ENCODE results near the gene DAND5.
A peak's percentile ranks its signal among the peaks of the same experiment; 100 is the strongest.

DAND5 gene

DNA sequence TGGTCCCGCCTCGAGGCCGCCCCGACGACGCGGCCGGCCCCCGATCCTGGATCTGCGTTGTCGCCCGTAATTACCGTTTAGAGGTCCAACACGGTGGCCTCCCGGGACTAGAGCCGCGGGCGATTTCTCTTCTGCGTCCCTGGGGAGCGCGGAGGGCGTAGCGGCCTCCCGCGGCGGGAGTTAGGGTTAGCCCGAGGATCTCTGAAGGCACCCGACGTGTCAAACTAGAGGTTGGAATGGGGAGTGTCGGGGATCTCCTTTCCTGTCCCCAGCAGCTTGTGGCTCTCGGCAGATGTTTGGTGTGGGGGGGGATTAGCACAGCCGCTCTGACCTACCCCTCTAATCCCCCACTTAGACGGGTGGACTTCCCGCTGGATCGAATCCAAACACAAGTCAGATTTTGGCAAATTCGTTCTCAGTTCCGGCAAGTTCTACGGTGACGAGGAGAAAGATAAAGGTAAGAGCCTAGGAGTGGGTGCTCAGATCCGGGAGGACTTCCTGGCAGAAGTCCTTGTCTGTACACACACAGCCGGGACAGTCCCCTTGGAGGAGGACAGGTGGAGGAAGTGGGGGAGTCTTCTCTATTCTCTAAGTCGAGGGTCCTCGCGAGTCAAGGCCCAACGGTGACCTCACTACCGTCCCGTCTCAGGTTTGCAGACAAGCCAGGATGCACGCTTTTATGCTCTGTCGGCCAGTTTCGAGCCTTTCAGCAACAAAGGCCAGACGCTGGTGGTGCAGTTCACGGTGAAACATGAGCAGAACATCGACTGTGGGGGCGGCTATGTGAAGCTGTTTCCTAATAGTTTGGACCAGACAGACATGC, 30.4 kb upstream of the DAND5 start:
- peak; percentile 63 for DNase-seq (ENCODE audit: low read depth)
- peak overlapping the region; percentile 76 for H3K4me3 ChIP-seq (ENCODE audit: low read depth, low read length)
- TF ChIP-seq, protein P1, sequence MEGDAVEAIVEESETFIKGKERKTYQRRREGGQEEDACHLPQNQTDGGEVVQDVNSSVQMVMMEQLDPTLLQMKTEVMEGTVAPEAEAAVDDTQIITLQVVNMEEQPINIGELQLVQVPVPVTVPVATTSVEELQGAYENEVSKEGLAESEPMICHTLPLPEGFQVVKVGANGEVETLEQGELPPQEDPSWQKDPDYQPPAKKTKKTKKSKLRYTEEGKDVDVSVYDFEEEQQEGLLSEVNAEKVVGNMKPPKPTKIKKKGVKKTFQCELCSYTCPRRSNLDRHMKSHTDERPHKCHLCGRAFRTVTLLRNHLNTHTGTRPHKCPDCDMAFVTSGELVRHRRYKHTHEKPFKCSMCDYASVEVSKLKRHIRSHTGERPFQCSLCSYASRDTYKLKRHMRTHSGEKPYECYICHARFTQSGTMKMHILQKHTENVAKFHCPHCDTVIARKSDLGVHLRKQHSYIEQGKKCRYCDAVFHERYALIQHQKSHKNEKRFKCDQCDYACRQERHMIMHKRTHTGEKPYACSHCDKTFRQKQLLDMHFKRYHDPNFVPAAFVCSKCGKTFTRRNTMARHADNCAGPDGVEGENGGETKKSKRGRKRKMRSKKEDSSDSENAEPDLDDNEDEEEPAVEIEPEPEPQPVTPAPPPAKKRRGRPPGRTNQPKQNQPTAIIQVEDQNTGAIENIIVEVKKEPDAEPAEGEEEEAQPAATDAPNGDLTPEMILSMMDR (IDR thresholded peaks at IDR 0.05; ENCODE audit: insufficient read depth, low read depth, low read length, missing control alignments): peak; percentile 0

- TF ChIP-seq, protein P1 (IDR thresholded peaks at IDR 0.05; ENCODE audit: insufficient read depth, low read depth, low read length, missing control alignments): no peak
- H3K4me3 ChIP-seq (ENCODE audit: low read depth, low read length): peak overlapping the region; percentile 76
- DNase-seq (ENCODE audit: low read depth): no peak
These were observed 29.4 kb upstream of the DAND5 start for GRCh38 chr19:12939975-12940423.

DNA sequence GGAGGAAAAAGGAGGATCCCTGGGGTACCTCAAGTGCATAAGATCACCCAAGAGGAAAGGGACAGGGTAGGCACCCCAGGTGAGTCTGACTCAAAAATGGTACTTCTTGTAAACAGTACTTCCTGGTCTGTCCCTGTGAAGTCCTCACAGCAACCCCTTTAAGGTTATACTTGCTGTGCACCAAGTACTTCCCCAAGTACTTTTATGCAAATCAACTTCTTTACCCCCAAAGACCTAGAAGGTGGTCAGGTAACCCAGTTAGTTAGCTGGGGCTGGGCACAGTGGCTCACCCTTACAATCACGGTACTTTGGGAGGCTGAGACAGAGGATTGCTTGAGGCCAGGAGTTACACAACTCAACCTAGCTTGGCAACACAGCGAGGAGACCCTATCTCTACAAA, 28.5 kb upstream of the DAND5 start:
- H3K4me3 ChIP-seq (ENCODE audit: low read depth, low read length): peak overlapping the region; percentile 76
- DNase-seq (ENCODE audit: low read depth): no peak
- TF ChIP-seq, protein P1 (IDR thresholded peaks at IDR 0.05; ENCODE audit: insufficient read depth, low read depth, low read length, missing control alignments): no peak

DNA sequence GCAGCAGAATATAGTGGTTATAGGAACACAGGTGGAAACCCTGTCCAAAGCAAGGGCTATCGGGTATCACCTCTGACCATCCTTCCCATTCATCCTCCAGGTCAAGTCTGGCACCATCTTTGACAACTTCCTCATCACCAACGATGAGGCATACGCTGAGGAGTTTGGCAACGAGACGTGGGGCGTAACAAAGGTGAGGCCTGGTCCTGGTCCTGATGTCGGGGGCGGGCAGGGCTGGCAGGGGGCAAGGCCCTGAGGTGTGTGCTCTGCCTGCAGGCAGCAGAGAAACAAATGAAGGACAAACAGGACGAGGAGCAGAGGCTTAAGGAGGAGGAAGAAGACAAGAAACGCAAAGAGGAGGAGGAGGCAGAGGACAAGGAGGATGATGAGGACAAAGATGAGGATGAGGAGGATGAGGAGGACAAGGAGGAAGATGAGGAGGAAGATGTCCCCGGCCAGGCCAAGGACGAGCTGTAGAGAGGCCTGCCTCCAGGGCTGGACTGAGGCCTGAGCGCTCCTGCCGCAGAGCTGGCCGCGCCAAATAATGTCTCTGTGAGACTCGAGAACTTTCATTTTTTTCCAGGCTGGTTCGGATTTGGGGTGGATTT, 25.8 kb upstream of the DAND5 start:
- TF ChIP-seq, protein P1 (IDR thresholded peaks at IDR 0.05; ENCODE audit: insufficient read depth, low read depth, low read length, missing control alignments): no peak
- H3K4me3 ChIP-seq (ENCODE audit: low read depth, low read length): no peak overlapping the region
- DNase-seq (ENCODE audit: low read depth): no peak

- peak overlapping the region; percentile 38; the same call in 1 of the 2 replicates for H3K4me3 ChIP-seq (ENCODE audit: low read depth, low read length)
- TF ChIP-seq, protein P1 (IDR thresholded peaks at IDR 0.05; ENCODE audit: insufficient read depth, low read depth, low read length, missing control alignments): no peak
- no peak for DNase-seq (ENCODE audit: low read depth)
These were observed 25.2 kb upstream of the DAND5 start for GRCh38 chr19:12944104-12944674.

DNA sequence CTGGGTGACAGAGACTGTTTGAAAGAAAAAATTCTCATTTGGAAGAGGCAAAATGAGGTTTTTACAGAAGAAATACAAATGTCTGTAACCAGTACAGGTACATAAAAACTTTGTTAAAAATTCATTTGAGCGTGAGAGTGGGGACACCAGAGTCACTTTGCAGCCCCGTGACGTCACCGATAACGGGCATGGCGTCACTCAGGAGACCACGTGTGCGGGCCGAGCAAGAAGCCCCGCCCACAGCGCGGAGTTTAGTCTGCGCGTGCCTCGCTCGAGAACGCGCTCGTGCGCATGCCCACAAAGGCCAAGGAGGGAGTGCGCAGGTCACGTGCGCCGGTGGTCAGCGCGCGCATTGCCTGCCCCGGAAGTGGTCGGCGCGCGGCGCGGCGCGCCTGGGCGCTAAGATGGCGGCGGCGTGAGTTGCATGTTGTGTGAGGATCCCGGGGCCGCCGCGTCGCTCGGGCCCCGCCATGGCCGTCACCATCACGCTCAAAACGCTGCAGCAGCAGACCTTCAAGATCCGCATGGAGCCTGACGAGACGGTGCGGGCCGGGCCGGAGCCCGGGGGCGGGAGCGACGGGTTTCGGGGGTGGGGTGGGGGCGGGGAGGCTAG, 23.8 kb upstream of the DAND5 start, which contains the start of gene RAD23A:
RAD23A (plus strand) TSS at position 384 of the 613 bp plus-strand sequence; CDS start at position 471, 87 bp downstream.
- H3K4me3 ChIP-seq (ENCODE audit: low read depth, low read length): peak within 1 kb of the TSS; percentile 86
- peak; percentile 99 for DNase-seq (ENCODE audit: low read depth)
- TF ChIP-seq, protein P1 (IDR thresholded peaks at IDR 0.05; ENCODE audit: insufficient read depth, low read depth, low read length, missing control alignments): no peak

Measured in GM12865 (cell line).